GM19043 (cell line): Measurements from ENCODE around the gene MOB3C.
A peak's percentile ranks its signal among the peaks of the same experiment; 100 is the strongest.
"Not testable (repeated sequence)": the region's sequence is repeated elsewhere in the genome, so short reads cannot be mapped to it uniquely, and the experiment has no call there.

Experiments used
- ATAC-seq: cut with Tn5 transposase; IDR thresholded peaks from one replicate; pipeline ENCODE4 v1.9.1; 2021; ENCODE audit warnings: low read depth; ENCODE audit not compliant: unreplicated experiment

The MOB3C gene

DNA sequence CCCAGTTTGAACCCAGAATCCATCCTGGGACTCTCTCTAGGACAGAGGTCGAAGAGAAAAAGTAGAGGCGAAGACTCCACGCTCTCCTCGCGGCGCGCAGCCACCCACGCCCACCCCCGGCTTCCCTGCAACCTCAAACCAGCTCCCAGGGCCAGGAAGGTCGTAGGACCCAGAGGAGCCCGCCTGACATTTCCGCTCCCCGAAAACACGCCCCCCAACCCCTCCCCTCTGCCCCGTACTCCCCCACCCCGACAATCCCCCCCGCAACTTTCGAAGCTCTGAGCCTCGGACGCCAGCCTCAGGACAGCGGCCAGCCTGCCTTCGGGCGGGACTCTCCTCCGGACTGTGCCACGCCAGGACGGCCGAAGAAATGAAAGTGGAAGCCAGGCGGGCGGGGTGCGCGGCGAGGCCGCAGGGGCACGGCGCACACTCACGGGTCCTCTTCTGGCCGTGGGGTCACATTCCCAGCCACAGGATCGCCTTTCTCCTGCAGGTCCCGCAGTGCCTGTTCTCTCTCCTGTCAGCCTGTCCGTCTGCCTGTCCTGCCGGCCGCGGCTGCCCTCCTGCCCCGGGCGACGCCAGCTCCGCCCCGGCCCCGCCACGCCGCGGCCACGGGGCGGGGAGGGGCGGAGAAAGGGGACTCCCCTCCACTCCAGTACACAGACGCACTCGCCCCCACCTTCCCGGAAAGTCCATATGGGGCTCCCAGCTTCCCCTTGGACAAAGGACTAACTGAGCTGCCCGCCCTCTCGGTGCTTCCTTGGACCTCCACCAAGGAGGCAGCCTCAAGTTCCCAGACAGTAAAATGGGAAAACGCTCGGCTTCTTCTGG lies at the start of gene MOB3C:
MOB3C (minus strand) TSS at position 535 of the 831 bp plus-strand sequence. CDS start 3,490 bp downstream, outside the sequence.
- peak; percentile 55 for ATAC-seq

DNA sequence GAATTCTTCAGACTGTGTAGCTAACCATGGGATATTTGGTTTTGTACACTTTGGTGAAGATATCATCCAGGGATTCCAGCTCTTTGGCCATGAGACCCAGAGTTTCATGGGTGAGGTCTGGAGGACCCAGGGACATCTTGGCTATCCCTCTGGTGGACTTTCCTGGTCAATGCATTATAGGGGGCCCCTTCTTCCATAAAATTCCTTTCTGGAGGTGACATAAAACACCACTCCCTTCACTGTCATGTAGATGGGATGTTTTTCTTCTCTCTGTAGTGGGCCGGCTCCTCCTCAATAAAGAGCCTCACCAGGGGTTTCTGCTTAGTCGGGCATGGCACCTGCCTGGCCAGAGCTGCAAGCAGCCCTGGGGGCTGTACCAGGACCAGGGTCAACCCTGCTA lies 49.4 kb upstream of the MOB3C start:
- ATAC-seq, result no peak

DNA sequence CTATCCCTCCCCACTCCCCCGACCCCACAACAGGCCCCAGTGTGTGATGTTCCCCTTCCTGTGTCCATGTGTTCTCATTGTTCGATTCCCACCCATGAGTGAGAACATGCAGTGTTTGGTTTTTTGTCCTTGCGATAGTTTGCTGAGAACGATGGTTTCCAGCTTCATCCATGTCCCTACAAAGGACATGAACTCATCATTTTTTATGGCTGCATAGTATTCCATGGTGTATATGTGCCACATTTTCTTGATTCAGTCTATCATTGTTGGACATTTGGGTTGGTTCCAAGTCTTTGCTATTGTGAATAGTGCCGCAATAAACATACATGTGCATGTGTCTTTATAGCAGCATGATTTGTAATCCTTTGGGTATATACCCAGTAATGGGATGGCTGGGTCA lies 46.3 kb upstream of the MOB3C start:
- not testable (repeated sequence) for ATAC-seq

DNA sequence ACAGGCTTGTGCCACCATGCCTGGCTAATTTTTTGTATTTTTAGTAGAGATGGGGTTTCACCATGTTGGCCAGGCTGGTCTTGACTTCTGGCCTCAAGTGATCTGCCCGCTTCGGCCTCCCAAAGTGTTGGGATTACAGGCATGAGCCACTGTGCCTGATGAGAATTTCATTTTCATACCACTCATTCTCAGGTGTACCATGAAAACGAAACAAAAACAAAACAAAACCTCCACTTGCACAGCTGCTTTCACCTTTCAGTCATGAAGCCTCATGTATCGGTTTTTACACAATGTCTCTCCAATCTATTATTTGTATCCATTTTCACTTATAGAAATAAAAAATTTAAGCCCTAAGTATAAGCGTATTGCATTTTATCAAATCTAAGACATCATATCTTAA lies 43.5 kb upstream of the MOB3C start:
- peak; percentile 85 for ATAC-seq

GRCh38 chr1:46659307-46659870 lies 42.8 kb upstream of the MOB3C start:
- no peak for ATAC-seq

- ATAC-seq, result no peak
Measured at GRCh38 chr1:46657775-46658174, 41.2 kb upstream of the MOB3C start.

GRCh38 chr1:46656643-46657042 lies 40.0 kb upstream of the MOB3C start:
- no peak for ATAC-seq

GRCh38 chr1:46655848-46656247 lies 39.2 kb upstream of the MOB3C start:
- no peak for ATAC-seq

DNA sequence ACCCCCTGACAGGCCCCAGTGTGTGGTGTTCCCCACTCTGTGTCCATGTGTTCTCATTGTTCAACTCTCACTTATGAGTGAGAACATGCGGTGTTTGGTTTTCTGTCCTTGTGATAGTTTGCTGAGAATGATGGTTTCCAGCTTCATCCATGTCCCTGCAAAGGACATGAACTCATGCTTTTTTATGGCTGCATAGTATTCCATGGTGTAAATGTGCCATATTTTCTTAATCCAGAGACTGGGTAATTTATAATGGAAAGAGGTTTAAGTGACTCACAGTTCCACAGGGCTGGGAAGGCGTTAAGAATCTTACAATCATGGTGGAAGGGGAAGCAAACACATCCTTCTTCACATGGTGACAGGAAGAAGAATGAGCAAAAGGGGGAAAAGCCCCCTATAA lies 38.1 kb upstream of the MOB3C start:
- not testable (repeated sequence) for ATAC-seq

DNA sequence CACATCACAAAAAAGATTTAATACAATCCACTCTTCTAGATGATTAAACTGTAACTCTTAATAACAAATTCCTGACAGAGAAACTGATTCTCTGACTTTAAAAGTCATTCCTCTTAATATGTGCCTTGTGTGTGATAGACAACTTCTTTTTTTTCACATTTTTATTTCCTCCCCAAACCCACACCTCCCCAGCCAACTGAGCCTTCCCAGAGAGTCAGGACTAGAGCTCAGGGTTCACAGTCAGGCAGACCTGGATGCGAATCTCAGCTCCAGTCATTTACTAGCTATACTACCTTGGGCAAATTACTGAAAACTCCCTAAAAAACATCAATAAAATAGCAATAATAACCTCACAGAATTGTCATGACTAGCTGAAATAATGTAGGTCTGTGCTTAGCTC lies 37.4 kb upstream of the MOB3C start:
- no peak for ATAC-seq

DNA sequence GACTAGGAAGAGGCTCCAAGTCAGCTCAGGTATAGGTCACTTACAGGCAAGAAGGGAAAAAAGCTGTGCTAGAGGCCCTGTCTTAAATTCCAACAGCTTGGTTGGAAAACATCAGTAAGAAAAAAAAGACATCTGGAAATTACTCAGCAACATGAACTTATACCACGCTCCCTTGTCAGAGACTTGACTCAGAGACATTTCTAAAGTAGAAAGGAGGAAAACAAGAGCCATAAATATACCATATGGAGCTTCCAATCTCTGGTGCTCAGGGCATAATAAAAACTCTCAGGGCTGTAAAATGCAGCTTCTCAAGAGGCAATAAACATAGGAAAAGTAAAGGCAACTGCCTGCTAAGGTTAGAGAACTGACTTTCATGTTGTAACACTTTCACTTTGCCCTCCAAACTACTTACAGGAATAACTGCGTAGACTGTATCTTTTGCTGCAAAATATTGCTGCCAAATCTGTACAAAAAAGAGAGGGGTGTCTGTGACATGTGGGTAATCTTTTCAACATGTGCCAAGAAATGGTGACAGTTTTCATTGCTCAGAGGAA lies 36.9 kb upstream of the MOB3C start:
- no peak for ATAC-seq

DNA sequence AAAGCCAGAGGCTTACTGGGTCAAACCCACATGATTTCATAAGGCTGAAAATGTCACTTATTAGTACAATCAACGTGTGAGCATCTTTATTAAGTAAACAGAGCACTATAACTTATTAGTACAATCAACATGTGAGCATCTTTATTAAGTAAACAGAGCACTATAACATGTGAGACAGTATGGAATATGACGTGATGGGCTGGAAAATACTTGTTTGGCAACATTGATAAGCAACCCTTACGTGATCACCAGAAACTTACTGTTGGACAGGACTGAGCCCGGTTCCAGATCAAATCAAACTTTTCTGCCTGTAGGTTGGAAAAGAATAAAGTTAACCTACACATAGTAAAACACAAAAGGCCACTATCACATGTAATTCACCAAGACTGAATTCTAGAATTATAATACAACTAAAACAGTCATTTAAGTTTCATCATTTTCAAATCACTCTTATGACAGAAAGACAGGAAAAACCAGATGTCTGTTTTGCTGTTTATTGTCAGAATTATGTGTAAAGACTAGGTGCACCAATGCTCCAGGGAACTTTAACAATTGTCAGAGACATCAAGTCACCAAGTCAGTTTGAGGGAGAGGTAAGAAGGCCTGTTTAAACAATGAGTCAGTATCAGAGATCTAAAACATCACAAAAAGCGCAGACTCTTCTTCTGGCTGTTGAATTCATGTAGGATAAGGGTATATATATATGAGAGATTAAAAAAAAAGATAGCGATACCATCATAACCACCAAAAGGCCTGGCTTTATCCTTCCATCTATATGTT lies 35.9 kb upstream of the MOB3C start:
- ATAC-seq, result no peak

DNA sequence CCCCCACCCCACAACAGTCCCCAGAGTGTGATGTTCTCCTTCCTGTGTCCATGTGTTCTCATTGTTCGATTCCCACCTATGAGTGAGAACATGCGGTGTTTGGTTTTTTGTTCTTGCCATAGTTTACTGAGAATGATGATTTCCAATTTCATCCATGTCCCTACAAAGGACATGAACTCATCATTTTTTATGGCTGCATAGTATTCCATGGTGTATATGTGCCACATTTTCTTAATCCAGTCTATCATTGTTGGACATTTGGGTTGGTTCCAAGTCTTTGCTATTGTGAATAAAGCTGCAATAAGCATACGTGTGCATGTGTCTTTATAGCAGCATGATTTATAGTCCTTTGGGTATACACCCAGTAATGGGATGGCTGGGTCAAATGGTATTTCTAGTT lies 34.5 kb upstream of the MOB3C start:
- not testable (repeated sequence) for ATAC-seq

GRCh38 chr1:46650491-46650890 lies 33.9 kb upstream of the MOB3C start:
- no peak for ATAC-seq

GRCh38 chr1:46649764-46650163 lies 33.2 kb upstream of the MOB3C start:
- ATAC-seq, result no peak

DNA sequence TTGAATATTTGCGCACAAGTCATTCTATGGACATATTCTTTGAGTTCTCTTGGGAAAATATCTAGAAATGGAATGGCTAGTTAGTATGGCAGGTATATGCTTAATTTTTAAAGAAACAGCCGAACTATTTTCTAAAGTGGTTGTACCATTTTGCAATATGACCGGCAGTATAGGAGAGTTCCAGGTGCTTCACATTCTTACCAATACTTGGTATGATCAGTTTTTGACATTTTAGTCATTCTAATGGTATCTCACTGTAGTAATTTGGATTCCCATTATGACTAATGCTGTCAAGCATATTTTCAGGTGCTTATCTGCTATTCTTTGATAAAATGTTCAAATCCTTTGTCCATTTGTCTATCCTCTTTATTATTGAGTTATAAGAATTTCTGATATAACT lies 31.0 kb upstream of the MOB3C start:
- no peak for ATAC-seq

- ATAC-seq, result no peak
Measured at GRCh38 chr1:46646844-46647243, 30.2 kb upstream of the MOB3C start.

DNA sequence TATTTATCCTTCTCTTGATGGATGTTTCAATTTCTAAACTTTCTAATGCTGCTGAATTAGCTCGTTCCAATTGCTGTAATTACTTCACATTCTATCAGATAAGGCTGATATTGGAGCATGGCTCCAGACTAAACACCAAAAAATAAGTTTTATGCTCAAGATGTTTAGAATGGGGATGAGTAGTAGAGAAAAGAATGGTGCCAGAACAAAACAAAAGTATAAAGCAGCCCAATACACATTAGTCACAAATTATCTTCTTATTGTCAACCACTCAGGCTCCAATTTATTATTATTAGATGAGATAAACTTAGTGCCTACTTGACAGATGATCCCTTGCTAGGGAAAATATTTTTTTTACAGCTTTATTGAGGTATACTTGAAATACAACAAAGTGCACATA lies 29.7 kb upstream of the MOB3C start:
- no peak for ATAC-seq

DNA sequence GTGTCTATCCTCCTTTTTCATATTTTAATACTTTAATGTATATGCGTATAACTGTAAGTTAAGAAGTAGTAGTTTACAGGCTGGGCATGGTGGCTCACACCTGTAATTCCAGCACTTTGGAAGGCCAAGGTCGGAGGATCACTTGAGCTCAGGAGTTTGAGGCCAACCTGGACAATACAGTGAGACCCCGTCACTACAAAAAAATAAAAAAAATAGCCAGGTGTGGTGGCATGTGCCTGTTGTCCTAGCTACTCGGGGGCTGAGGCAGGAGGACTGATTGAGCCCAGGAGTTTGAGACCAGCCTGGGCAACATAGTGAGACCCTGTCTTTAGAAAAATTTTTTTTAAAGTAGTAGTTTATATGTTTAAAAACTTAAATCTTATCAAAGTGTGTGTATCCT lies 29.2 kb upstream of the MOB3C start:
- no peak for ATAC-seq

- ATAC-seq, result no peak
Measured at GRCh38 chr1:46643368-46643775, 26.8 kb upstream of the MOB3C start.

DNA sequence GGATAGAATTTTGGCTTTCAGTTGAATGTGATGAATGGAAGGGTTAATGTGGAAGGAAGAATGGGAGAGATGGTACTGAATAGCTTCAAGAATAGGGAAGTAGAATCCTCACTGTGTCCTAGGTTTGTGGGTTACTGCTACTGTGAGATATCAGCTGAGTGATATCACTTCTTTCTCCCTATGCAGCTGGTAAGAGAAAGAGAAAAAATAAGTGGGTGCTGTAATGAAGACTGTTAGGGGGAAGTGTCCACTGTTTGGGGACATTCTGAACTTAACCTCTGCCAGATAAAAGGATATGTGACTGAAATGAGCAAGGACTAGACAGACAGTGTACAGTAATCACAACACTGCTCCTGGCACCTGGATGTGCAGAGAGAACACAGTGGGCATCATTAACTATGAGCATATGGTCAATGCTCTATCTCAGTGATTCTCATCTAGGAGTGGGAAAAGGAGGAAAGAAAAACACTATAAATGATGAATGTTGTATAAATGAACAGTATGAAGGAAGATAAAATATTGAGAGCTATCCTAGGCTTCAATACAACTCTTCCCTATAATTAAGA lies 25.6 kb upstream of the MOB3C start:
- no peak for ATAC-seq
